ENCODE results near the gene VAMP5. TPM values are rescaled to one million over a fixed set of nuclear protein-coding genes. Genes with fewer than 3 reads are reported as not detected.
A peak's percentile ranks its signal among the peaks of the same experiment; 100 is the strongest.

VAMP5 gene
- total and polyA plus RNA-seq, 8 donors, result 49.6 to 87.7 (median 56.4) TPM

DNA sequence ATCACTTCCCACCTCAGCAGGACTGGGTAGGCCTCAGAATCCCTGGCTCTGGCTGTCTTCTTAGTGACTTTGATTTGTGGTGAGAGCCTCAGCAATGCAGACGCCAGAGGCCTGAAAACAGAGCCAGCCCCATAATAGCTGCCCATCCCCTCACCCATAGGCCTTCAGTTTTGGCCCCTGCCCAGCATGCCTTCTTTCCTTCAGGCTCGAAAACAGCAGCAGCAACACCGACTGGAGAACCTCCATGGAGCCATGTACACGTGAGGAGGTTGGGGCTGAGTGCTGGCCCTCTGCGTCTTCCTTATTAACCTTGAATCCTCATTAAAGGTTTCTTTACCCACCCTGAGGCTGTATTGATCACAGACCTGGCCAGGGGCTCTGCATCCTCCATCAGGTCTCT lies 13.0 kb downstream of the VAMP5 start:
- no peaks in the 10 kb centered on the region for H3K27me3 ChIP-seq
- DNase-seq, result no peak
- no peak for ATAC-seq
- H3K9me3 ChIP-seq, result no peaks in the 10 kb centered on the region
- H3K4me1 ChIP-seq, result peaks cover 29 to 62% of the 10 kb centered on the region in 2 donors
- intact Hi-C loops (cut with DNase I), result no loop called here
- TF ChIP-seq, protein P1, sequence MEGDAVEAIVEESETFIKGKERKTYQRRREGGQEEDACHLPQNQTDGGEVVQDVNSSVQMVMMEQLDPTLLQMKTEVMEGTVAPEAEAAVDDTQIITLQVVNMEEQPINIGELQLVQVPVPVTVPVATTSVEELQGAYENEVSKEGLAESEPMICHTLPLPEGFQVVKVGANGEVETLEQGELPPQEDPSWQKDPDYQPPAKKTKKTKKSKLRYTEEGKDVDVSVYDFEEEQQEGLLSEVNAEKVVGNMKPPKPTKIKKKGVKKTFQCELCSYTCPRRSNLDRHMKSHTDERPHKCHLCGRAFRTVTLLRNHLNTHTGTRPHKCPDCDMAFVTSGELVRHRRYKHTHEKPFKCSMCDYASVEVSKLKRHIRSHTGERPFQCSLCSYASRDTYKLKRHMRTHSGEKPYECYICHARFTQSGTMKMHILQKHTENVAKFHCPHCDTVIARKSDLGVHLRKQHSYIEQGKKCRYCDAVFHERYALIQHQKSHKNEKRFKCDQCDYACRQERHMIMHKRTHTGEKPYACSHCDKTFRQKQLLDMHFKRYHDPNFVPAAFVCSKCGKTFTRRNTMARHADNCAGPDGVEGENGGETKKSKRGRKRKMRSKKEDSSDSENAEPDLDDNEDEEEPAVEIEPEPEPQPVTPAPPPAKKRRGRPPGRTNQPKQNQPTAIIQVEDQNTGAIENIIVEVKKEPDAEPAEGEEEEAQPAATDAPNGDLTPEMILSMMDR (IDR thresholded peaks at IDR 0.05), result no peak
- H3K36me3 ChIP-seq, result peaks cover 0 to 40% of the 10 kb centered on the region in 2 donors
- no peak overlapping the region for H3K27ac ChIP-seq
- H3K4me3 ChIP-seq, result peak overlapping the region in 1 of 2 donors; percentile 81

DNA sequence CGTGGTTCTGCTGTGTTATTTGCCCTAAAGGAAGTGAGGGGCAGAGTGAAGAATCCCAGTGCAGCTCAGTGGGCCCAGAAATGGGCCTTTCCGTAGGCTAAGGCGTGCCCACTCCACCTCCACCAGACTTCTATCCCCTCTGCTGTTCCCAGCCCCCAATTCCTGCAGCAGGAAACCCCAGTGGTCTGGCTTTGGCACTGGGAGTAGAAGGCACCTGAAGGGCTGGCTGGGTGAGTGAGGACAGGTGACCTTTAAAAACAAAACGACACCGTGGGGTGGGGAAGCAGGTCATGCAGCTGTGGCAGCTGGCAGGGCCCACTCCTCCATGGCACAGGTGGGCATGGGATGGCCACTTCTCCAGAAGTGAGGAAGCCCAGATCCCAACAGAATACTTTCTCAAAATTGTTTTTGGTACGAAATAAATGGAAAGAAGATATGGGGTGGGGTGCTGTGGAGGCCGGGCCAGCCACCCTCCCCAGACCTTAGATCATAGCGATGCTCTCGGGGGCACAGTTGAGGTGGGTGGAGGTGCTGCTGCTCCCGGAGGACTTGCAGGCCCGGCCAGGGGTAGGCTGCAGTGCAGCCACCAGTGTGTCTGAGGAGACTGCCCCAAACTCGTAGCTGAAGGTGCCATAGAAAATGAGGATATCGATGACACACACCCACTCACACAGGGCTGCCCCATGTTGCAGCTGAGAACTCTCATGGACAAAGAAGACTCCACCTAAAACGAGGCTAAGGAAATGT lies 14.5 kb downstream of the VAMP5 start:
- intact Hi-C loops (cut with DNase I), result no loop called here
- no peak overlapping the region for H3K27ac ChIP-seq
- ATAC-seq (no peak), DNase-seq (peak in 1 of 4 donors; percentile 43)
- TF ChIP-seq, protein P1 (IDR thresholded peaks at IDR 0.05), result no peak
- H3K4me3 ChIP-seq, result no peak overlapping the region
- no peaks in the 10 kb centered on the region for H3K27me3 ChIP-seq
- peaks cover 30 to 71% of the 10 kb centered on the region in 2 donors for H3K4me1 ChIP-seq
- H3K36me3 ChIP-seq, result peaks cover 0 to 40% of the 10 kb centered on the region in 2 donors
- H3K9me3 ChIP-seq, result no peaks in the 10 kb centered on the region

DNA sequence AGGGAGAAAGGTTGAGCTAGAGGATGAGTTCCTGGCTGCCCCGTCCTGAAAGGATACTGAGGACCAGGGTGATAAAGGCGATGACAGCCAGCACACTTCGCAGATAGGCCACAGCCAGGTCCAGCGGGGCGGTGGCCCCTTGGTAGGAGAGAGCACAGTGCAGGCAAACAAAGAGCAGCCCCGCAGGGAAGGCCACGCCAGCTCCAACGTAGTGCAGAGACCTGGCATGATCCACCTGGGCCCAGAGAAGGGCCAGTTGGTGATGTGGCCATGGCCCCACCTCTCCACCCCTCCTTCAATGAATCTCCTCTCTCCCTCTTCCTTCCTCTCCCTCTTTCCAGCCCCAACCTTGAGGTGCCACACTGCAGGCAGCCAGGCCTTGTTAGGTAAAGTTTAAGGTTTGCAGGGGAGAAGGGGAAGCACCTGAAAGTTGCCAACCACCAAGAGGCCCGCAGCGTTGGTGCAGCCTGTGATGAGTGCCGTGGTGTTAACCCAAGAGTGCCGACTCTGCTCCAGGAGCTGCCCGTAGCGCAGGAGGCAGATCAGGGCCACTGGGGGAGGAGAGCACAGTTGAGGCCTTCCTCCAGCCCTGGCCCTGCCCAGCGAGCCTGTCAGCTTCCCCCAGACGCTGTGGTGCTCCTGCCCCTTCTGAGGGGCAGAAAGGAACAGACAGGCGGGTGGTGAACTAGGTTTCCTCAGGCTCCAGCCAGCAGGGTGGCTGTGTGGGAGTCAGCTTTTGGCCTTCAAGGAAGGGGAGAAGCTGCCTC lies 15.4 kb downstream of the VAMP5 start:
- H3K27me3 ChIP-seq, result no peaks in the 10 kb centered on the region
- TF ChIP-seq, protein P1 (IDR thresholded peaks at IDR 0.05), result no peak
- peak overlapping the region in 1 of 2 donors; percentile 5 for H3K27ac ChIP-seq
- no peak overlapping the region for H3K4me3 ChIP-seq
- no peaks in the 10 kb centered on the region for H3K9me3 ChIP-seq
- peaks cover 35 to 71% of the 10 kb centered on the region in 2 donors for H3K4me1 ChIP-seq
- intact Hi-C loops (cut with DNase I), result no loop called here
- DNase-seq (peak in 1 of 4 donors; percentile 54), ATAC-seq (no peak)
- peaks cover 0 to 40% of the 10 kb centered on the region in 2 donors for H3K36me3 ChIP-seq

DNA sequence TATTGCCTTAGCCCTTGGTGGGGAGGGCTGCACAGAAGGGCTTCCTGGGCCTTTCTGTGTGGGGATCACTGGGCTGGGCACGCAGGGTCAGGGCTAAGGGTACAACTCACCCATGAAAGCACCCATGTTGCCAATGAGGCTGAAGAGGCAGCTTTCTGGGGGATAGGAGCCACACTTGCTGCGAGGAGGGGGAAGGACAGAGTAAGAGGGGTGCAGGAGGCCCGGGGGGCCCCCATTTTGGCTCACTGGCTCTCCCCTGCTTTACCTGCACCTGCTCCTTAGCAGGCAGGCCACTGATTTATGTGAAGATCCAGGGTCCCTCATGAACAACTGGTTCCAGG lies 16.0 kb downstream of the VAMP5 start:
- peaks cover 37 to 72% of the 10 kb centered on the region in 2 donors for H3K4me1 ChIP-seq
- intact Hi-C loops (cut with DNase I), result no loop called here

More for the DNA sequence above, 16.0 kb downstream of the VAMP5 start:
- H3K27ac ChIP-seq, result peak overlapping the region in 1 of 2 donors; percentile 5
- no peaks in the 10 kb centered on the region for H3K27me3 ChIP-seq
- peaks cover 0 to 40% of the 10 kb centered on the region in 2 donors for H3K36me3 ChIP-seq
- no peak for DNase-seq
- H3K9me3 ChIP-seq, result no peaks in the 10 kb centered on the region
- no peak overlapping the region for H3K4me3 ChIP-seq
- TF ChIP-seq, protein P1 (IDR thresholded peaks at IDR 0.05), result no peak
- ATAC-seq, result no peak
